GM12878 (cell line): ENCODE results near the gene ANKRD13B. TPM values are rescaled to one million over a fixed set of nuclear protein-coding genes. Genes with fewer than 3 reads are reported as not detected.

Experiments
- ATF2 ChIP-seq: IDR thresholded peaks from 2 replicates; pipeline ENCODE4 v1.6.1; 2012; ENCODE audit warnings: low read length, inconsistent platforms
- BMI1 ChIP-seq: fragments of 450-650 bp; IDR thresholded peaks from 2 replicates; pipeline ENCODE4 v1.6.1; 2016; ENCODE audit warnings: mild to moderate bottlenecking, moderate library complexity, borderline replicate concordance
- CHD2 ChIP-seq: IDR thresholded peaks from 2 replicates; pipeline ENCODE4 v1.6.1; 2011; ENCODE audit warnings: low read depth, low read length, improper control_type of control experiment, borderline replicate concordance
- MTA2 ChIP-seq: fragments of 450-650 bp; IDR thresholded peaks from 2 replicates; pipeline ENCODE4 v1.6.1; 2016; ENCODE audit warnings: low read depth, mild to moderate bottlenecking, moderate library complexity
- MTA3 ChIP-seq: IDR thresholded peaks from 2 replicates; pipeline ENCODE4 v1.6.1; 2012; ENCODE audit warnings: low read length, inconsistent platforms, borderline replicate concordance
- NR2C2 ChIP-seq: IDR thresholded peaks from 2 replicates; pipeline ENCODE4 v1.6.1; 2011; ENCODE audit warnings: borderline replicate concordance, low read depth; ENCODE audit not compliant: control insufficient read depth, insufficient read length
- RCOR1 ChIP-seq: conservative IDR thresholded peaks from 2 replicates; pipeline ENCODE4 v1.6.1; 2012; ENCODE audit warnings: low read depth, low read length, improper control_type of control experiment
- SMC3 ChIP-seq: IDR thresholded peaks from 2 replicates; pipeline ENCODE4 v1.6.1; 2011; ENCODE audit warnings: low read length, improper control_type of control experiment, borderline replicate concordance
- SREBF1 ChIP-seq: IDR thresholded peaks from 2 replicates; pipeline ENCODE4 v1.6.1; 2012; ENCODE audit warnings: mild to moderate bottlenecking, low read length
- SUZ12 ChIP-seq: fragments of 200-600 bp; sonication (generic); IDR thresholded peaks from one replicate; pipeline ENCODE4 v1.6.1; 2018; ENCODE audit warnings: antibody characterized with exemption, mild to moderate bottlenecking; ENCODE audit not compliant: unreplicated experiment
- TCF7 ChIP-seq: IDR thresholded peaks from 2 replicates; pipeline ENCODE4 v1.6.1; 2014; ENCODE audit warnings: antibody characterized with exemption, borderline replicate concordance
- ZNF207 ChIP-seq: fragments of 450-650 bp; IDR thresholded peaks from 2 replicates; pipeline ENCODE4 v1.6.1; 2014; ENCODE audit warnings: antibody characterized with exemption, mild to moderate bottlenecking, borderline replicate concordance
- ZZZ3 ChIP-seq: IDR thresholded peaks from 2 replicates; pipeline ENCODE4 v1.6.1; 2011; ENCODE audit warnings: low read depth; ENCODE audit not compliant: control insufficient read depth, insufficient read length
- polyA plus RNA-seq, 11 experiments: library from polyadenylated mRNA; depleted of rRNA in 4 of 11; unstranded in 6 of 11; stranded (reverse) in 5 of 11; fragments of >200 nt; fragmentation: Nextera tagmentation in 4 of 11; fragmentation: Illumina TruSeq in 1 of 11; extraction: Ambion mirVana in 4 of 11; extraction: Trizol in 1 of 11; gene quantifications; 1 replicate in 1 of 11; 2 replicates in 10 of 11; pipeline versions ENCODE4 v1.2.1 to v1.2.3, GENCODE V29; 2011 to 2016; ENCODE audit warnings: inconsistent platforms in 2 of 11, missing spikeins in 2 of 11, low read depth in 1 of 11
- total RNA-seq, 4 experiments: library from RNA; depleted of rRNA in 3 of 4; stranded (reverse); fragments of >200 nt in 3 of 4; fragmentation: Illumina TruSeq in 1 of 4; extraction: Trizol in 1 of 4; gene quantifications; 2 replicates each; pipeline versions ENCODE4 v1.2.1 to v1.2.3, GENCODE V29; 2013 to 2021
- TF ChIP-seq, protein P1 (sequence below): fragments of 450-650 bp; IDR thresholded peaks from 2 replicates; pipeline ENCODE4 v1.6.1; 2017; ENCODE audit warnings: antibody characterized with exemption, mild to moderate bottlenecking, moderate library complexity
- TF ChIP-seq, protein P2 (sequence below): fragments of 150-350 bp; IDR thresholded peaks from 2 replicates; pipeline ENCODE4 v1.6.1; 2014; ENCODE audit warnings: mild to moderate bottlenecking, low read depth, low read length
- TF ChIP-seq, protein P3 (sequence below): fragments of 450-650 bp; IDR thresholded peaks from 2 replicates; pipeline ENCODE4 v1.6.1; 2018; ENCODE audit warnings: borderline replicate concordance, mild to moderate bottlenecking; ENCODE audit not compliant: partially characterized antibody
- TF ChIP-seq, protein P4 (sequence below): fragments of 450-650 bp; IDR thresholded peaks from 2 replicates; pipeline ENCODE4 v1.6.1; 2016; ENCODE audit warnings: mild to moderate bottlenecking
- TF ChIP-seq, protein P5 (sequence below): fragments of 450-650 bp; IDR thresholded peaks from 2 replicates; pipeline ENCODE4 v1.6.1; 2014; ENCODE audit warnings: mild to moderate bottlenecking

ANKRD13B gene
- total and polyA plus RNA-seq, 10 of the 15 experiments (the other 5 are each of a cell fraction or from before 2014, with no cell fraction given), result 0.18 to 15.0 (median 2.8) TPM

DNA sequence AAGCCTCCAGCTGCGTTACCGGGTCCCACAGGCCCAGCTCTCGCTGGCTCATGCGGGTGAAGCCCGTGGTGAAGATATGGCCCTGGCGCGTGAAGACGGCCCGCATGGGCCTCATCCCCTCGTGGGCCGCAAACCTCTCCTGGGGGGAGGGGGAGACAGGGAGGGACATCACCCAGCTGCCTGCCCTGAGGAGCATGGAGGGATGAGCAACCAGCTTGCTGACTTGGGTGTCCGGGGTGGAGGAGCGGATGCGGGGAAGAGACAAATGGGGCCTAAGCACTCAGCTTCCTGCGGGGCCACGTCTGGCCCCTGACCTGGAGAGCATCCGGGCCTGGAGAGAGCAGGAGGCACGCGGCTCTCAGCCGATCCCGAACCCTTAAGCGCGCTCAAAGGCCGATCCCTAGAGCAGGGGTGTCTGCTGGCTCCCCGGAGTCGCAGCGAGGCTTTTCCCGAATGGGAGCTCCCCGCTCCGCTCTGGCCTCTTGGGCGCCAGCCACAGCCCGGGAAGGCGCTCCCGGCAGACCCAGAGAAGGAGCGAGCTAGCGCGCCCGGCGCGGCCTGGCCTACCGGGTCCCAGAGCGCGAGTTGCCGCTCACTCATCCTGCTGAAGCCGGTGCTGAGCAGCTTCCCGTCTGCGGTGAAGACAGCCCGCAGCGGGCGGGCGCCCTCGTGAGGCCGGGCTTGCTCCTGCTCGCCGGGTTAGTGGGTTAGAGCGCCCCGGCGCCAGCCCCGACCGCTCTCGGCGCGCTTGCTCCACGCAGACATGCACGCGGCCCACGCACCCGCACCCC lies 24.7 kb downstream of the ANKRD13B start (continued):
- TF ChIP-seq, protein P1, sequence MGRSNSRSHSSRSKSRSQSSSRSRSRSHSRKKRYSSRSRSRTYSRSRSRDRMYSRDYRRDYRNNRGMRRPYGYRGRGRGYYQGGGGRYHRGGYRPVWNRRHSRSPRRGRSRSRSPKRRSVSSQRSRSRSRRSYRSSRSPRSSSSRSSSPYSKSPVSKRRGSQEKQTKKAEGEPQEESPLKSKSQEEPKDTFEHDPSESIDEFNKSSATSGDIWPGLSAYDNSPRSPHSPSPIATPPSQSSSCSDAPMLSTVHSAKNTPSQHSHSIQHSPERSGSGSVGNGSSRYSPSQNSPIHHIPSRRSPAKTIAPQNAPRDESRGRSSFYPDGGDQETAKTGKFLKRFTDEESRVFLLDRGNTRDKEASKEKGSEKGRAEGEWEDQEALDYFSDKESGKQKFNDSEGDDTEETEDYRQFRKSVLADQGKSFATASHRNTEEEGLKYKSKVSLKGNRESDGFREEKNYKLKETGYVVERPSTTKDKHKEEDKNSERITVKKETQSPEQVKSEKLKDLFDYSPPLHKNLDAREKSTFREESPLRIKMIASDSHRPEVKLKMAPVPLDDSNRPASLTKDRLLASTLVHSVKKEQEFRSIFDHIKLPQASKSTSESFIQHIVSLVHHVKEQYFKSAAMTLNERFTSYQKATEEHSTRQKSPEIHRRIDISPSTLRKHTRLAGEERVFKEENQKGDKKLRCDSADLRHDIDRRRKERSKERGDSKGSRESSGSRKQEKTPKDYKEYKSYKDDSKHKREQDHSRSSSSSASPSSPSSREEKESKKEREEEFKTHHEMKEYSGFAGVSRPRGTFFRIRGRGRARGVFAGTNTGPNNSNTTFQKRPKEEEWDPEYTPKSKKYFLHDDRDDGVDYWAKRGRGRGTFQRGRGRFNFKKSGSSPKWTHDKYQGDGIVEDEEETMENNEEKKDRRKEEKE, result no peak
- TF ChIP-seq TCF7 (no peak), SMC3 (no peak), ZZZ3 (no peak), ZNF207 (peak; percentile 31; the same call in 1 of the 2 replicates), NR2C2 (no peak), SREBF1 (no peak), SUZ12 (no peak), CHD2 (no peak), RCOR1 (no peak), BMI1 (no peak), MTA3 (no peak), MTA2 (no peak), ATF2 (no peak)
- TF ChIP-seq, protein P2, sequence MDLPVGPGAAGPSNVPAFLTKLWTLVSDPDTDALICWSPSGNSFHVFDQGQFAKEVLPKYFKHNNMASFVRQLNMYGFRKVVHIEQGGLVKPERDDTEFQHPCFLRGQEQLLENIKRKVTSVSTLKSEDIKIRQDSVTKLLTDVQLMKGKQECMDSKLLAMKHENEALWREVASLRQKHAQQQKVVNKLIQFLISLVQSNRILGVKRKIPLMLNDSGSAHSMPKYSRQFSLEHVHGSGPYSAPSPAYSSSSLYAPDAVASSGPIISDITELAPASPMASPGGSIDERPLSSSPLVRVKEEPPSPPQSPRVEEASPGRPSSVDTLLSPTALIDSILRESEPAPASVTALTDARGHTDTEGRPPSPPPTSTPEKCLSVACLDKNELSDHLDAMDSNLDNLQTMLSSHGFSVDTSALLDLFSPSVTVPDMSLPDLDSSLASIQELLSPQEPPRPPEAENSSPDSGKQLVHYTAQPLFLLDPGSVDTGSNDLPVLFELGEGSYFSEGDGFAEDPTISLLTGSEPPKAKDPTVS, result no peak
- TF ChIP-seq, protein P3, sequence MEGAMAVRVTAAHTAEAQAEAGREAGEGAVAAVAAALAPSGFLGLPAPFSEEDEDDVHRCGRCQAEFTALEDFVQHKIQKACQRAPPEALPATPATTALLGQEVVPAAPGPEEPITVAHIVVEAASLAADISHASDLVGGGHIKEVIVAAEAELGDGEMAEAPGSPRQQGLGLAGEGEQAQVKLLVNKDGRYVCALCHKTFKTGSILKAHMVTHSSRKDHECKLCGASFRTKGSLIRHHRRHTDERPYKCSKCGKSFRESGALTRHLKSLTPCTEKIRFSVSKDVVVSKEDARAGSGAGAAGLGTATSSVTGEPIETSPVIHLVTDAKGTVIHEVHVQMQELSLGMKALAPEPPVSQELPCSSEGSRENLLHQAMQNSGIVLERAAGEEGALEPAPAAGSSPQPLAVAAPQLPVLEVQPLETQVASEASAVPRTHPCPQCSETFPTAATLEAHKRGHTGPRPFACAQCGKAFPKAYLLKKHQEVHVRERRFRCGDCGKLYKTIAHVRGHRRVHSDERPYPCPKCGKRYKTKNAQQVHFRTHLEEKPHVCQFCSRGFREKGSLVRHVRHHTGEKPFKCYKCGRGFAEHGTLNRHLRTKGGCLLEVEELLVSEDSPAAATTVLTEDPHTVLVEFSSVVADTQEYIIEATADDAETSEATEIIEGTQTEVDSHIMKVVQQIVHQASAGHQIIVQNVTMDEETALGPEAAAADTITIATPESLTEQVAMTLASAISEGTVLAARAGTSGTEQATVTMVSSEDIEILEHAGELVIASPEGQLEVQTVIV, result no peak
- TF ChIP-seq, protein P4, sequence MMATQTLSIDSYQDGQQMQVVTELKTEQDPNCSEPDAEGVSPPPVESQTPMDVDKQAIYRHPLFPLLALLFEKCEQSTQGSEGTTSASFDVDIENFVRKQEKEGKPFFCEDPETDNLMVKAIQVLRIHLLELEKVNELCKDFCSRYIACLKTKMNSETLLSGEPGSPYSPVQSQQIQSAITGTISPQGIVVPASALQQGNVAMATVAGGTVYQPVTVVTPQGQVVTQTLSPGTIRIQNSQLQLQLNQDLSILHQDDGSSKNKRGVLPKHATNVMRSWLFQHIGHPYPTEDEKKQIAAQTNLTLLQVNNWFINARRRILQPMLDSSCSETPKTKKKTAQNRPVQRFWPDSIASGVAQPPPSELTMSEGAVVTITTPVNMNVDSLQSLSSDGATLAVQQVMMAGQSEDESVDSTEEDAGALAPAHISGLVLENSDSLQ, result peak; percentile 32; the same call in 1 of the 2 replicates
- TF ChIP-seq, protein P5, sequence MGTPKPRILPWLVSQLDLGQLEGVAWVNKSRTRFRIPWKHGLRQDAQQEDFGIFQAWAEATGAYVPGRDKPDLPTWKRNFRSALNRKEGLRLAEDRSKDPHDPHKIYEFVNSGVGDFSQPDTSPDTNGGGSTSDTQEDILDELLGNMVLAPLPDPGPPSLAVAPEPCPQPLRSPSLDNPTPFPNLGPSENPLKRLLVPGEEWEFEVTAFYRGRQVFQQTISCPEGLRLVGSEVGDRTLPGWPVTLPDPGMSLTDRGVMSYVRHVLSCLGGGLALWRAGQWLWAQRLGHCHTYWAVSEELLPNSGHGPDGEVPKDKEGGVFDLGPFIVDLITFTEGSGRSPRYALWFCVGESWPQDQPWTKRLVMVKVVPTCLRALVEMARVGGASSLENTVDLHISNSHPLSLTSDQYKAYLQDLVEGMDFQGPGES, result no peak
